Esophagus muscularis mucosa (tissue), 3 donors: ENCODE data around the gene ACOXL.

ENCODE experiments used
- EP300 ChIP-seq: sonication (generic); formaldehyde crosslinking; IDR thresholded peaks from one replicate; pipeline ENCODE4 v1.6.1; 2017; ENCODE audit warnings: antibody characterized with exemption
- TF ChIP-seq, protein P1 (sequence below), 3 experiments: fragments of 200-600 bp in 2 of 3; fragments of 450-650 bp in 1 of 3; sonication (generic) in 2 of 3; IDR thresholded peaks; one replicate each; pipeline ENCODE4 v1.5.1; 2017 to 2019; ENCODE audit warnings: antibody characterized with exemption in 3 of 3, mild to moderate bottlenecking in 2 of 3, moderate library complexity in 1 of 3

DNA sequence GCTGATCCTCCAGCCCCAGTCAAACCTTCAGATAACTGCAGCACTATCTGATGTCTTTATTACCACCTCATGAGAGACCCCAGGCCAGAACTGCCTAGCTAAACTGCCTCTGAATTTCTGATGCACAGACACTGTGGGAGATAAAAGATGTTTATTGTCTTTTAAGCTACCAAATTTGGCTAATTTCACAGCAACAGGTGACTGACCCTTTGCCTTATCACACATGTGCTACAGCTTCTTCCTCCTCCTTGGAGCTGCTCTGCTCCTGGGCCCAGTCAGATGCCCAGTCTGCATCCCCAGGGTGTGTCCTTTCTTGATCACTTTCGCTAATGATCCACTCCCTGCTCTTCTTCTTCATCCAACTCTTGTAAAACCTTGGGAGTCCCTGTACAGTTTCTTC, 19.6 kb upstream of the ACOXL start:
- no peak for TF ChIP-seq EP300
- TF ChIP-seq, protein P1, sequence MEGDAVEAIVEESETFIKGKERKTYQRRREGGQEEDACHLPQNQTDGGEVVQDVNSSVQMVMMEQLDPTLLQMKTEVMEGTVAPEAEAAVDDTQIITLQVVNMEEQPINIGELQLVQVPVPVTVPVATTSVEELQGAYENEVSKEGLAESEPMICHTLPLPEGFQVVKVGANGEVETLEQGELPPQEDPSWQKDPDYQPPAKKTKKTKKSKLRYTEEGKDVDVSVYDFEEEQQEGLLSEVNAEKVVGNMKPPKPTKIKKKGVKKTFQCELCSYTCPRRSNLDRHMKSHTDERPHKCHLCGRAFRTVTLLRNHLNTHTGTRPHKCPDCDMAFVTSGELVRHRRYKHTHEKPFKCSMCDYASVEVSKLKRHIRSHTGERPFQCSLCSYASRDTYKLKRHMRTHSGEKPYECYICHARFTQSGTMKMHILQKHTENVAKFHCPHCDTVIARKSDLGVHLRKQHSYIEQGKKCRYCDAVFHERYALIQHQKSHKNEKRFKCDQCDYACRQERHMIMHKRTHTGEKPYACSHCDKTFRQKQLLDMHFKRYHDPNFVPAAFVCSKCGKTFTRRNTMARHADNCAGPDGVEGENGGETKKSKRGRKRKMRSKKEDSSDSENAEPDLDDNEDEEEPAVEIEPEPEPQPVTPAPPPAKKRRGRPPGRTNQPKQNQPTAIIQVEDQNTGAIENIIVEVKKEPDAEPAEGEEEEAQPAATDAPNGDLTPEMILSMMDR (IDR thresholded peaks at IDR 0.05) = no peak
